Caco-2 (cell line): Measurements from ENCODE around the gene ARHGAP8. TPM values are rescaled to one million over a fixed set of nuclear protein-coding genes. Genes with fewer than 3 reads are reported as not detected.

Experiments
- BruUV-seq: library from RNA; stranded (reverse); fragments of 400-500 nt; replicated peaks from 2 replicates; lab custom pipeline; 2021; lab: Mats Ljungman, UMichigan
- CTCF ChIA-PET: fragments of 300-600 bp; sonication (Branson Sonifier 250); formaldehyde crosslinking; loops from one replicate; lab custom pipeline; 2022; ENCODE audit warnings: antibody characterized with exemption; lab: Charles Lee
- POLR2A ChIA-PET: fragments of 300-600 bp; sonication (Branson Sonifier 250); formaldehyde crosslinking; loops from one replicate; lab custom pipeline; 2022; ENCODE audit warnings: antibody characterized with exemption; lab: Charles Lee
- DNase-seq, 2 experiments: peaks; one replicate each; pipeline versions ENCODE4 v3.0.0 to v3.0.0-alpha.2; 2020 to 2022
- H3K27me3 ChIP-seq: replicated peaks from 2 replicates; pipeline ENCODE4 v1.6.0; 2011; ENCODE audit warnings: low read length; ENCODE audit not compliant: control insufficient read depth, insufficient read depth
- H3K36me3 ChIP-seq: 2 replicates; pipeline ENCODE4 v1.5.1; 2011; ENCODE audit warnings: low read length; ENCODE audit not compliant: control insufficient read depth, insufficient read depth
- H3K4me1 ChIP-seq: fragments of 250-450 bp; sonication (Bioruptor Pico); 2 replicates; pipeline ENCODE4 v1.5.1; 2020; ENCODE audit warnings: mild to moderate bottlenecking
- H3K4me3 ChIP-seq: 2 replicates; pipeline ENCODE4 v1.5.1; 2011; ENCODE audit warnings: low read depth, mild to moderate bottlenecking, control low read depth, low read length
- H3K9me3 ChIP-seq: fragments of 250-450 bp; sonication (Bioruptor Pico); 2 replicates; pipeline ENCODE4 v1.5.1; 2020; ENCODE audit warnings: mild to moderate bottlenecking, moderate library complexity
- H3K27ac Mint-ChIP-seq: one replicate; pipeline ENCODE4 v1.8.0; 2022; ENCODE audit warnings: mixed read lengths; ENCODE audit not compliant: unreplicated experiment
- H3K27me3 Mint-ChIP-seq: one replicate; pipeline ENCODE4 v1.8.0; 2022; ENCODE audit warnings: mixed read lengths; ENCODE audit not compliant: insufficient read depth, unreplicated experiment
- H3K36me3 Mint-ChIP-seq: one replicate; pipeline ENCODE4 v1.8.0; 2022; ENCODE audit warnings: mild to moderate bottlenecking, mixed read lengths; ENCODE audit not compliant: insufficient read depth, unreplicated experiment
- H3K4me1 Mint-ChIP-seq: one replicate; pipeline ENCODE4 v1.8.0; 2022; ENCODE audit warnings: low read depth, mixed read lengths; ENCODE audit not compliant: unreplicated experiment
- H3K4me3 Mint-ChIP-seq: one replicate; pipeline ENCODE4 v1.8.0; 2022; ENCODE audit warnings: mild to moderate bottlenecking, moderate library complexity, mixed read lengths; ENCODE audit not compliant: unreplicated experiment
- H3K9me3 Mint-ChIP-seq: one replicate; pipeline ENCODE4 v1.8.0; 2022; ENCODE audit warnings: mixed read lengths; ENCODE audit not compliant: unreplicated experiment
- intact Hi-C: fragments of 100-400 bp; cut with micrococcal nuclease; formaldehyde crosslinking; loops from one replicate; pipeline ENCODE4 v1.10.0; 2022; ENCODE audit not compliant: unreplicated experiment
- total RNA-seq: library from RNA; stranded (reverse); gene quantifications from 2 replicates; pipeline ENCODE4 v1.2.3, GENCODE V29; 2022
- TF ChIP-seq, protein P1 (sequence below), 2 experiments: fragments of 200-600 bp in 1 of 2; IDR thresholded peaks; 1 replicate in 1 of 2; 2 replicates in 1 of 2; pipeline versions ENCODE4 v1.5.1 to v1.8.0; 2011 to 2022; ENCODE audit warnings: antibody characterized with exemption in 1 of 2, control low read depth in 1 of 2, inconsistent platforms in 1 of 2, low read depth in 1 of 2, low read length in 1 of 2, mild to moderate bottlenecking in 1 of 2, moderate library complexity in 1 of 2; ENCODE audit not compliant: insufficient read depth in 1 of 2, severe bottlenecking in 1 of 2, unreplicated experiment in 1 of 2

ARHGAP8 gene
- total RNA-seq, 1 experiment from 2014 or later, result 81.5 TPM

- no peaks in the 10 kb centered on the region for H3K9me3 ChIP-seq
- no peak for DNase-seq
- intact Hi-C loops, result no loop called here
- peaks cover 16% of the 10 kb centered on the region for H3K4me1 Mint-ChIP-seq
- no peak overlapping the region for H3K4me3 ChIP-seq
- no peaks in the 10 kb centered on the region for H3K9me3 Mint-ChIP-seq
- H3K27me3 ChIP-seq, result no peaks in the 10 kb centered on the region
- no TSS peak for BruUV-seq
- ChIA-PET POLR2A (interaction anchor here (0.6 kb wide), 1 partner anchor 20 kb away, joined by 3 read pairs; no protein-coding TSS in a partner anchor), CTCF (no interaction called here)
- no peak overlapping the region for H3K4me3 Mint-ChIP-seq
- H3K27ac Mint-ChIP-seq, result no peak overlapping the region
- H3K36me3 Mint-ChIP-seq, result peaks cover 67% of the 10 kb centered on the region
- no peaks in the 10 kb centered on the region for H3K27me3 Mint-ChIP-seq
- TF ChIP-seq, protein P1, sequence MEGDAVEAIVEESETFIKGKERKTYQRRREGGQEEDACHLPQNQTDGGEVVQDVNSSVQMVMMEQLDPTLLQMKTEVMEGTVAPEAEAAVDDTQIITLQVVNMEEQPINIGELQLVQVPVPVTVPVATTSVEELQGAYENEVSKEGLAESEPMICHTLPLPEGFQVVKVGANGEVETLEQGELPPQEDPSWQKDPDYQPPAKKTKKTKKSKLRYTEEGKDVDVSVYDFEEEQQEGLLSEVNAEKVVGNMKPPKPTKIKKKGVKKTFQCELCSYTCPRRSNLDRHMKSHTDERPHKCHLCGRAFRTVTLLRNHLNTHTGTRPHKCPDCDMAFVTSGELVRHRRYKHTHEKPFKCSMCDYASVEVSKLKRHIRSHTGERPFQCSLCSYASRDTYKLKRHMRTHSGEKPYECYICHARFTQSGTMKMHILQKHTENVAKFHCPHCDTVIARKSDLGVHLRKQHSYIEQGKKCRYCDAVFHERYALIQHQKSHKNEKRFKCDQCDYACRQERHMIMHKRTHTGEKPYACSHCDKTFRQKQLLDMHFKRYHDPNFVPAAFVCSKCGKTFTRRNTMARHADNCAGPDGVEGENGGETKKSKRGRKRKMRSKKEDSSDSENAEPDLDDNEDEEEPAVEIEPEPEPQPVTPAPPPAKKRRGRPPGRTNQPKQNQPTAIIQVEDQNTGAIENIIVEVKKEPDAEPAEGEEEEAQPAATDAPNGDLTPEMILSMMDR (IDR thresholded peaks at IDR 0.05; ENCODE audit: insufficient read depth in 1 of 2, low read depth in 1 of 2, low read length in 1 of 2, severe bottlenecking in 1 of 2, unreplicated experiment in 1 of 2), result no peak
- no peaks in the 10 kb centered on the region; the same call in 1 of the 2 replicates for H3K4me1 ChIP-seq
- no peaks in the 10 kb centered on the region for H3K36me3 ChIP-seq
Measured at GRCh38 chr22:44775862-44776261, 23.5 kb downstream of the ARHGAP8 start.

DNA sequence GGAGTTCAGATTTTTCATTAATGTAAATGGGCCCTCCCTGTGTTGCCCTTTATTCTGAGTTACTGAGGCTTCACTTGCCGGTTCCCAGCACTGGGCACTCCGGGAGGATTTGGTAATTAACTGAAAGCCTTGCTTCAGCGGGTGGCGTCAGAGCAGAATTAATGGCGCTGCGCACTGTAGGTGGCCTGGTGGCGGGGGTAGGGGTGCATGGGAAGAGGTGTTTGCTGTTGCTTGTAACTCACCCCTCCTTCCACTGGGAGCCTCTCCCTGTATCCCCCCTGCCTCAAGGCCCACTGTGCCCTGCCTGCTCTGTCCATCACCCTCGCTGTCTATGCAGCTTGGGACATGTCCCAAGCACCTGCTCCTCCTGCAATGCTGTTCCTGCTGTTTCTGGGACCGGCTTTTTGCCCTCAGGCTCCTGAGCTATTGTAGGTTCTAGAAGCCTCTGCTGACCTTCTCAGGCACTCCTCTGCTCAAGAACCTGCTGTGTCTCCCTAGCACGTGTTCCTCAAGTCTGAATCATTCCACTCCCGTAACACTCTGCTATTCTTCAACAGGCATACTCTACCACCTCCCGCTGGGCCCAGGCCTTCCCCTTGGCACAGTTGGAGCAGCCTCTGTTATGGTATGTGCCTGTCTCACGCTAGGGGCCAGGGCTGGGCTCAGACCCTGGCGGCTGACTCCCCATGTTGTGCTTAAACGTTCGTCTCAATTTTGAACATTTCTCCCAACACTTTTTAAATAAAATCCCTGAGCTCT, 24.4 kb downstream of the ARHGAP8 start:
- Mint-ChIP-seq H3K27me3 (no peaks in the 10 kb centered on the region), H3K4me1 (peaks cover 13% of the 10 kb centered on the region), H3K27ac (no peak overlapping the region), H3K9me3 (no peaks in the 10 kb centered on the region), H3K36me3 (peaks cover 65% of the 10 kb centered on the region), H3K4me3 (no peak overlapping the region)
- no peak for DNase-seq
- TF ChIP-seq, protein P1 (IDR thresholded peaks at IDR 0.05; ENCODE audit: insufficient read depth in 1 of 2, low read depth in 1 of 2, low read length in 1 of 2, severe bottlenecking in 1 of 2, unreplicated experiment in 1 of 2), result no peak
- Histone ChIP-seq H3K4me3 (no peak overlapping the region), H3K36me3 (no peaks in the 10 kb centered on the region), H3K27me3 (no peaks in the 10 kb centered on the region), H3K4me1 (no peaks in the 10 kb centered on the region; the same call in 1 of the 2 replicates), H3K9me3 (no peaks in the 10 kb centered on the region)
- intact Hi-C loops, result no loop called here
- no TSS peak for BruUV-seq
- ChIA-PET POLR2A (interaction anchor here (0.5 to 0.6 kb wide), 2 partner anchors 756 to 1816 kb away, joined by 3 read pairs; no protein-coding TSS in a partner anchor), CTCF (no interaction called here)

- H3K36me3 ChIP-seq, result no peaks in the 10 kb centered on the region
- TF ChIP-seq, protein P1 (IDR thresholded peaks at IDR 0.05; ENCODE audit: insufficient read depth in 1 of 2, low read depth in 1 of 2, low read length in 1 of 2, severe bottlenecking in 1 of 2, unreplicated experiment in 1 of 2), result no peak
- intact Hi-C loops, result no loop called here
- BruUV-seq, result no TSS peak
- ChIA-PET CTCF (no interaction called here), POLR2A (interaction anchor here (0.5 to 0.6 kb wide), 2 partner anchors 756 to 1817 kb away, joined by 3 read pairs; no protein-coding TSS in a partner anchor)
- Mint-ChIP-seq H3K27ac (no peak overlapping the region), H3K4me1 (peaks cover 7% of the 10 kb centered on the region), H3K9me3 (no peaks in the 10 kb centered on the region), H3K4me3 (no peak overlapping the region), H3K36me3 (peaks cover 65% of the 10 kb centered on the region), H3K27me3 (no peaks in the 10 kb centered on the region)
- no peaks in the 10 kb centered on the region for H3K4me1 ChIP-seq
- H3K9me3 ChIP-seq, result no peaks in the 10 kb centered on the region
- no peak overlapping the region for H3K4me3 ChIP-seq
- no peaks in the 10 kb centered on the region for H3K27me3 ChIP-seq
- DNase-seq, result no peak
Measured at GRCh38 chr22:44777364-44777755, 25.0 kb downstream of the ARHGAP8 start.
